ENCODE results near the gene TPD52L2. TPM values are rescaled to one million over a fixed set of nuclear protein-coding genes. Genes with fewer than 3 reads are reported as not detected.

Gene TPD52L2
- total RNA-seq, 1 donor from 2014 or later, result 66.7 TPM

GRCh38 chr20:63854766-63855362, 10.2 kb upstream of the TPD52L2 start:
- intact Hi-C loops (cut with micrococcal nuclease), result no loop called here
- H3K27me3 Mint-ChIP-seq (ENCODE audit: low read depth), result peaks cover 6% of the 10 kb centered on the region
- no peaks in the 10 kb centered on the region for H3K9me3 Mint-ChIP-seq
- H3K27ac Mint-ChIP-seq, result no peak overlapping the region
- no peak overlapping the region for H3K4me3 Mint-ChIP-seq (ENCODE audit: low read depth)
- H3K36me3 Mint-ChIP-seq (ENCODE audit: low read depth), result no peaks in the 10 kb centered on the region
- no peak for DNase-seq (ENCODE audit: low spot score)
- H3K4me1 Mint-ChIP-seq (ENCODE audit: low read depth), result peaks cover 16% of the 10 kb centered on the region

GRCh38 chr20:63855363-63856097, 9.5 kb upstream of the TPD52L2 start:
- Mint-ChIP-seq H3K4me1 (ENCODE audit: low read depth) (peaks cover 14% of the 10 kb centered on the region), H3K27ac (no peak overlapping the region), H3K36me3 (ENCODE audit: low read depth) (peaks cover under 1% of the 10 kb centered on the region), H3K4me3 (ENCODE audit: low read depth) (no peak overlapping the region), H3K27me3 (ENCODE audit: low read depth) (peaks cover 5% of the 10 kb centered on the region), H3K9me3 (no peaks in the 10 kb centered on the region)
- no peak for DNase-seq (ENCODE audit: low spot score)
- intact Hi-C loops (cut with micrococcal nuclease), result no loop called here

- no peak for DNase-seq (ENCODE audit: low spot score)
- Mint-ChIP-seq H3K27ac (no peak overlapping the region), H3K9me3 (no peaks in the 10 kb centered on the region), H3K36me3 (ENCODE audit: low read depth) (peaks cover 7% of the 10 kb centered on the region), H3K4me3 (ENCODE audit: low read depth) (no peak overlapping the region), H3K4me1 (ENCODE audit: low read depth) (peaks cover 9% of the 10 kb centered on the region), H3K27me3 (ENCODE audit: low read depth) (peaks cover 3% of the 10 kb centered on the region)
- intact Hi-C loops (cut with micrococcal nuclease), result no loop called here
Measured at GRCh38 chr20:63856098-63856511, 9.0 kb upstream of the TPD52L2 start.

- no peak overlapping the region for H3K27ac Mint-ChIP-seq
- no peaks in the 10 kb centered on the region for H3K27me3 Mint-ChIP-seq (ENCODE audit: low read depth)
- peaks cover 5% of the 10 kb centered on the region for H3K4me1 Mint-ChIP-seq (ENCODE audit: low read depth)
- intact Hi-C loops (cut with micrococcal nuclease), result no loop called here
- DNase-seq (ENCODE audit: low spot score), result no peak
- no peaks in the 10 kb centered on the region for H3K9me3 Mint-ChIP-seq
- H3K36me3 Mint-ChIP-seq (ENCODE audit: low read depth), result peaks cover 7% of the 10 kb centered on the region
- H3K4me3 Mint-ChIP-seq (ENCODE audit: low read depth), result no peak overlapping the region
Measured at GRCh38 chr20:63857764-63858392, 7.2 kb upstream of the TPD52L2 start.

GRCh38 chr20:63858393-63859165, 6.5 kb upstream of the TPD52L2 start:
- intact Hi-C loops (cut with micrococcal nuclease), result no loop called here
- DNase-seq (ENCODE audit: low spot score), result no peak
- H3K4me1 Mint-ChIP-seq (ENCODE audit: low read depth), result peaks cover 12% of the 10 kb centered on the region
- no peaks in the 10 kb centered on the region for H3K9me3 Mint-ChIP-seq
- H3K27me3 Mint-ChIP-seq (ENCODE audit: low read depth), result no peaks in the 10 kb centered on the region
- H3K4me3 Mint-ChIP-seq (ENCODE audit: low read depth), result no peak overlapping the region
- H3K27ac Mint-ChIP-seq, result no peak overlapping the region
- H3K36me3 Mint-ChIP-seq (ENCODE audit: low read depth), result peaks cover 13% of the 10 kb centered on the region

GRCh38 chr20:63859166-63859699, 5.8 kb upstream of the TPD52L2 start:
- H3K4me3 Mint-ChIP-seq (ENCODE audit: low read depth), result no peak overlapping the region
- H3K36me3 Mint-ChIP-seq (ENCODE audit: low read depth), result peaks cover 19% of the 10 kb centered on the region
- H3K27me3 Mint-ChIP-seq (ENCODE audit: low read depth), result no peaks in the 10 kb centered on the region
- H3K9me3 Mint-ChIP-seq, result no peaks in the 10 kb centered on the region
- intact Hi-C loops (cut with micrococcal nuclease), result no loop called here
- no peak overlapping the region for H3K27ac Mint-ChIP-seq
- DNase-seq (ENCODE audit: low spot score), result no peak
- H3K4me1 Mint-ChIP-seq (ENCODE audit: low read depth), result peaks cover 16% of the 10 kb centered on the region

- H3K27ac Mint-ChIP-seq, result no peak overlapping the region
- DNase-seq (ENCODE audit: low spot score), result no peak
- H3K9me3 Mint-ChIP-seq, result no peaks in the 10 kb centered on the region
- H3K27me3 Mint-ChIP-seq (ENCODE audit: low read depth), result no peaks in the 10 kb centered on the region
- H3K4me1 Mint-ChIP-seq (ENCODE audit: low read depth), result peaks cover 16% of the 10 kb centered on the region
- intact Hi-C loops (cut with micrococcal nuclease), result loop anchor here (10.0 kb wide), 3 partner anchors 114 to 226 kb away; partner anchors contain the start of genes LIME1, SAMD10 and SLC2A4RG
- no peak overlapping the region for H3K4me3 Mint-ChIP-seq (ENCODE audit: low read depth)
- H3K36me3 Mint-ChIP-seq (ENCODE audit: low read depth), result peaks cover 19% of the 10 kb centered on the region
Measured at GRCh38 chr20:63860325-63861051, 4.6 kb upstream of the TPD52L2 start.

GRCh38 chr20:63861365-63861934, 3.6 kb upstream of the TPD52L2 start, which contains the start of gene ABHD16B:
Gene ABHD16B, plus strand, starts transcription at chr20:63861498. Its CDS starts 43 bp downstream, at chr20:63861541.
- Mint-ChIP-seq H3K9me3 (no peaks in the 10 kb centered on the region), H3K4me1 (ENCODE audit: low read depth) (peaks cover 21% of the 10 kb centered on the region), H3K4me3 (ENCODE audit: low read depth) (no peak within 1 kb of the TSS), H3K27ac (no peak within 1 kb of the TSS), H3K27me3 (ENCODE audit: low read depth) (no peaks in the 10 kb centered on the region), H3K36me3 (ENCODE audit: low read depth) (peaks cover 22% of the 10 kb centered on the region)
- no peak for DNase-seq (ENCODE audit: low spot score)
- intact Hi-C loops (cut with micrococcal nuclease), result loop anchor here (10.0 kb wide), 3 partner anchors 113 to 227 kb away; partner anchors contain the start of genes LIME1, SAMD10 and SLC2A4RG

GRCh38 chr20:63861981-63862901, 2.8 kb upstream of the TPD52L2 start:
- peaks cover 21% of the 10 kb centered on the region for H3K4me1 Mint-ChIP-seq (ENCODE audit: low read depth)

GRCh38 chr20:63863021-63863797, 1.9 kb upstream of the TPD52L2 start:
- peak overlapping the region; percentile 96 for H3K4me3 Mint-ChIP-seq (ENCODE audit: low read depth)
- intact Hi-C loops (cut with micrococcal nuclease), result loop anchor here (10.0 kb wide), 3 partner anchors 112 to 228 kb away; partner anchors contain the start of genes LIME1, SAMD10 and SLC2A4RG
- no peaks in the 10 kb centered on the region for H3K27me3 Mint-ChIP-seq (ENCODE audit: low read depth)
- H3K9me3 Mint-ChIP-seq, result no peaks in the 10 kb centered on the region
- DNase-seq (ENCODE audit: low spot score), result no peak
- H3K36me3 Mint-ChIP-seq (ENCODE audit: low read depth), result peaks cover 25% of the 10 kb centered on the region
- peak overlapping the region; percentile 91 for H3K27ac Mint-ChIP-seq
- peaks cover 25% of the 10 kb centered on the region for H3K4me1 Mint-ChIP-seq (ENCODE audit: low read depth)

More at GRCh38 chr20:63861981-63862901, 2.8 kb upstream of the TPD52L2 start:
- Mint-ChIP-seq H3K27ac (no peak overlapping the region), H3K27me3 (ENCODE audit: low read depth) (no peaks in the 10 kb centered on the region), H3K9me3 (no peaks in the 10 kb centered on the region), H3K4me3 (ENCODE audit: low read depth) (no peak overlapping the region), H3K36me3 (ENCODE audit: low read depth) (peaks cover 22% of the 10 kb centered on the region)
- no peak for DNase-seq (ENCODE audit: low spot score)
- intact Hi-C loops (cut with micrococcal nuclease), result loop anchor here (10.0 kb wide), 3 partner anchors 113 to 227 kb away; partner anchors contain the start of genes LIME1, SAMD10 and SLC2A4RG

Measured in activated T-helper 2 cell treated with anti-CD3 and anti-CD28 coated beads, Interferon-gamma antibody, Interleukin-2, Interleukin-4, amounts not matched to agents 10 μg/mL and 5 μg/mL and 100 μg/mL, durations not matched to agents 14 hours and 24 hours and 36 hours (primary cell).